Loucy (cell line): ENCODE measurements around the gene DNAAF8.

Source experiments
- H2AFZ ChIP-seq: fragments of 200-600 bp; sonication (generic); 2 replicates; pipeline ENCODE4 v1.6.0; 2016; ENCODE audit warnings: antibody characterized with exemption, mild to moderate bottlenecking, low read length, moderate library complexity
- H3F3A ChIP-seq: fragments of 200-600 bp; 2 replicates; pipeline ENCODE4 v1.6.0; 2016; ENCODE audit warnings: antibody characterized with exemption, low read depth, mild to moderate bottlenecking
- H3K27me3 ChIP-seq: fragments of 200-600 bp; sonication (generic); 2 replicates; pipeline ENCODE4 v1.6.1; 2014; ENCODE audit warnings: low read length, mild to moderate bottlenecking; ENCODE audit not compliant: insufficient read depth, poor library complexity, severe bottlenecking
- H3K36me3 ChIP-seq: fragments of 200-600 bp; sonication (generic); 2 replicates; pipeline ENCODE4 v1.6.1; 2016; ENCODE audit warnings: low read length; ENCODE audit not compliant: insufficient read depth
- H3K4me1 ChIP-seq: fragments of 200-600 bp; sonication (generic); 2 replicates; pipeline ENCODE4 v1.5.1; 2014; ENCODE audit warnings: low read length, mild to moderate bottlenecking; ENCODE audit not compliant: insufficient read depth, poor library complexity, severe bottlenecking
- H3K4me2 ChIP-seq: fragments of 200-600 bp; sonication (generic); 2 replicates; pipeline ENCODE4 v1.6.0; 2014; ENCODE audit warnings: antibody characterized with exemption, low read length, low read depth, mild to moderate bottlenecking; ENCODE audit not compliant: poor library complexity, severe bottlenecking
- H3K4me3 ChIP-seq: fragments of 200-600 bp; sonication (generic); 2 replicates; pipeline ENCODE4 v1.5.1; 2014; ENCODE audit warnings: low read length, mild to moderate bottlenecking, mixed read lengths; ENCODE audit not compliant: poor library complexity, severe bottlenecking
- H3K79me2 ChIP-seq: fragments of 200-600 bp; sonication (generic); 2 replicates; pipeline ENCODE4 v1.6.1; 2014; ENCODE audit warnings: low read length; ENCODE audit not compliant: insufficient read depth
- H3K9ac ChIP-seq: fragments of 200-600 bp; sonication (generic); 2 replicates; pipeline ENCODE4 v1.6.0; 2014; ENCODE audit warnings: mild to moderate bottlenecking, low read depth, low read length, moderate library complexity; ENCODE audit not compliant: poor library complexity, severe bottlenecking
- H3K9me2 ChIP-seq: fragments of 200-600 bp; sonication (generic); replicated peaks from 2 replicates; pipeline ENCODE4 v1.6.1; 2016; ENCODE audit warnings: low read depth, low read length, mixed read lengths
- H3K9me3 ChIP-seq: fragments of 200-600 bp; sonication (generic); 2 replicates; pipeline ENCODE4 v1.6.1; 2014; ENCODE audit warnings: mild to moderate bottlenecking, antibody characterized with exemption, low read length, low read depth; ENCODE audit not compliant: insufficient read depth
- H4K20me1 ChIP-seq: fragments of 200-600 bp; sonication (generic); 2 replicates; pipeline ENCODE4 v1.6.0; 2014; ENCODE audit warnings: antibody characterized with exemption, low read length, mild to moderate bottlenecking; ENCODE audit not compliant: insufficient read depth, poor library complexity, severe bottlenecking
- CTCF ChIP-seq: fragments of 200-600 bp; sonication (generic); conservative IDR thresholded peaks from 2 replicates; pipeline ENCODE4 v1.5.1; 2014; ENCODE audit warnings: mild to moderate bottlenecking, antibody characterized with exemption, low read length
- EZH2phosphoT487 ChIP-seq: fragments of 200-600 bp; IDR thresholded peaks from 2 replicates; pipeline ENCODE4 v1.6.1; 2018; ENCODE audit warnings: antibody characterized with exemption, mild to moderate bottlenecking, moderate library complexity, borderline replicate concordance

Gene DNAAF8

GRCh38 chr16:4749700-4750257 lies 15.4 kb downstream of the DNAAF8 start:
- H3K4me2 ChIP-seq: no peak overlapping the region
- H3K36me3 ChIP-seq: peaks cover 5% of the 10 kb centered on the region; the same call in 1 of the 2 replicates
- H3K9ac ChIP-seq: no peak overlapping the region
- TF ChIP-seq EZH2phosphoT487 (no peak), CTCF (no peak)
- no peak overlapping the region for H3K4me3 ChIP-seq
- H3K4me1 ChIP-seq: no peaks in the 10 kb centered on the region
- no peaks in the 10 kb centered on the region for H3F3A ChIP-seq
- H3K9me3 ChIP-seq: no peaks in the 10 kb centered on the region
- H3K9me2 ChIP-seq: no peaks in the 10 kb centered on the region
- H3K27me3 ChIP-seq: no peaks in the 10 kb centered on the region
- H3K79me2 ChIP-seq: no peaks in the 10 kb centered on the region
- H4K20me1 ChIP-seq: no peaks in the 10 kb centered on the region
- no peak overlapping the region for H2AFZ ChIP-seq

GRCh38 chr16:4750896-4751295 lies 16.6 kb downstream of the DNAAF8 start:
- peaks cover 5% of the 10 kb centered on the region; the same call in 1 of the 2 replicates for H3K36me3 ChIP-seq
- no peak overlapping the region for H2AFZ ChIP-seq
- no peak overlapping the region for H3K4me2 ChIP-seq
- no peaks in the 10 kb centered on the region for H4K20me1 ChIP-seq
- no peaks in the 10 kb centered on the region for H3K79me2 ChIP-seq
- no peaks in the 10 kb centered on the region for H3K9me3 ChIP-seq
- H3F3A ChIP-seq: no peaks in the 10 kb centered on the region
- no peaks in the 10 kb centered on the region for H3K27me3 ChIP-seq
- H3K4me1 ChIP-seq: no peaks in the 10 kb centered on the region
- TF ChIP-seq CTCF (no peak), EZH2phosphoT487 (no peak)
- H3K9me2 ChIP-seq: no peaks in the 10 kb centered on the region
- H3K4me3 ChIP-seq: no peak overlapping the region
- no peak overlapping the region for H3K9ac ChIP-seq

- Histone ChIP-seq H3K9me3 (no peaks in the 10 kb centered on the region), H4K20me1 (no peaks in the 10 kb centered on the region), H3K36me3 (peaks cover 5% of the 10 kb centered on the region; the same call in 1 of the 2 replicates), H3K27me3 (no peaks in the 10 kb centered on the region), H2AFZ (no peak overlapping the region), H3K79me2 (no peaks in the 10 kb centered on the region), H3F3A (no peaks in the 10 kb centered on the region), H3K4me1 (no peaks in the 10 kb centered on the region), H3K9ac (no peak overlapping the region), H3K4me3 (no peak overlapping the region), H3K9me2 (no peaks in the 10 kb centered on the region), H3K4me2 (no peak overlapping the region)
- TF ChIP-seq CTCF (no peak), EZH2phosphoT487 (no peak)
Observed at GRCh38 chr16:4752351-4753100, 18.2 kb downstream of the DNAAF8 start.
